C4-2B (cell line): Measurements from ENCODE around the gene WDR48.

Experiments used
- H3K27ac ChIP-seq: fragments of 450-650 bp; 2 replicates; pipeline ENCODE4 v1.5.1; 2017
- CTCF ChIP-seq: fragments of 450-650 bp; conservative IDR thresholded peaks from 2 replicates; pipeline ENCODE4 v1.5.1; 2017; ENCODE audit warnings: mild to moderate bottlenecking
- ZFX ChIP-seq: fragments of 450-650 bp; IDR thresholded peaks from 2 replicates; pipeline ENCODE4 v1.6.1; 2017

The WDR48 gene

GRCh38 chr3:39113291-39113690 is 61.5 kb downstream of the WDR48 start:
- TF ChIP-seq ZFX: no peak
- no peak for TF ChIP-seq CTCF

GRCh38 chr3:39114456-39114855 is 62.6 kb downstream of the WDR48 start:
- no peak overlapping the region for H3K27ac ChIP-seq

More at GRCh38 chr3:39113291-39113690, 61.5 kb downstream of the WDR48 start:
- no peak overlapping the region for H3K27ac ChIP-seq

GRCh38 chr3:39115870-39116269 is 64.1 kb downstream of the WDR48 start:
- TF ChIP-seq ZFX (no peak), CTCF (no peak)
- H3K27ac ChIP-seq: no peak overlapping the region

More at GRCh38 chr3:39114456-39114855, 62.6 kb downstream of the WDR48 start:
- TF ChIP-seq CTCF (no peak), ZFX (no peak)

GRCh38 chr3:39118079-39118478 is 66.3 kb downstream of the WDR48 start:
- H3K27ac ChIP-seq: no peak overlapping the region
- no peak for TF ChIP-seq ZFX
- no peak for TF ChIP-seq CTCF

GRCh38 chr3:39118931-39119660 is 67.3 kb downstream of the WDR48 start:
- TF ChIP-seq ZFX (no peak), CTCF (no peak)
- H3K27ac ChIP-seq: no peak overlapping the region

GRCh38 chr3:39121621-39122020 is 69.8 kb downstream of the WDR48 start:
- TF ChIP-seq ZFX (no peak), CTCF (no peak)
- no peak overlapping the region for H3K27ac ChIP-seq

- TF ChIP-seq ZFX (no peak), CTCF (no peak)
- H3K27ac ChIP-seq: no peak overlapping the region
These were observed 71.0 kb downstream of the WDR48 start for GRCh38 chr3:39122813-39123212.
